T-helper 2 cell treated with Interferon-gamma antibody and Interleukin-4, amounts not matched to agents 100 ng/mL and 5 ng/mL, for 36 hours (primary cell): ENCODE data around the gene SLC29A2. TPM values are rescaled to one million over a fixed set of nuclear protein-coding genes. Genes with fewer than 3 reads are reported as not detected.
"Not testable (repeated sequence)": the region's sequence is repeated elsewhere in the genome, so short reads cannot be mapped to it uniquely, and the experiment has no call there.

Experiments
- intact Hi-C: fragments of 100-400 bp; cut with micrococcal nuclease; formaldehyde crosslinking; loops from one replicate; pipeline ENCODE4 v1.15.1; 2023
- total RNA-seq: library from RNA; stranded (reverse); gene quantifications from 2 replicates; pipeline ENCODE4 v1.2.3, GENCODE V29; 2022

Gene SLC29A2
- total RNA-seq, 1 donor from 2014 or later, result 8.0 TPM

DNA sequence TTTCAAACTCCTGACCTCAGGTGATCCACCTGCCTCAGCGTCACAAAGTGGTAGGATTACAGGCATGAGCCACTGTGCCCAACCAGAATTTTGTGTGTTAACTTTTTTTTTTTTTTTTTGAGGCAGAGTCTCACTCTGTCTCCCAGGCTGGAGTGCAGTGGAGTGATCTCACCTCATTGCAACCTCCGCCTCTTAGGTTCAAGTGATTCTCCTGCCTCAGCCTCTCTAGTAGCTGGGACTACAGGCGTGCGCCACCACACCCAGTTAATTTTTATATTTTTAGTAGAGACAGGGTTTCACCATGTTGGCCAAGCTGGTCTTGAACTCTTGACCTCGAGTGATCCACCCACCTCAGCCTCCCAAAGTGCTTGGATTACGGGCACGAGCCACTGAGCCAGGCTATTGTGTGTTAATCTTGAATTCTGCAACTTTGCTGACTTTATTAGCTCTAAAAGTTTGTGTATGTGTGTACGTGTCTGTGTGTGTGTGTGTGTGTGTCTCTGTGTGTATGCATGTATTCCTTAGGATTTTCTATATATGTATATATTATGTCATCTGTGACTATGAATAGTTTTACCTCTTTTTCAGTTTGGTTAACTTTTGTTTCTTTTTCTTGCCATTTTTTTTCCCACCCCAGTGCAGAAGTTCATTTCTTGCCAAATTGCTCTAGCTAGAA, 20.9 kb downstream of the SLC29A2 start:
- intact Hi-C loops, result not testable (repeated sequence)

- intact Hi-C loops, result loop anchor here (5.0 kb wide), 2 partner anchors 88 to 268 kb away; partner anchors contain the start of genes MRPL11 and RBM14
Observed at GRCh38 chr11:66349084-66349386, 22.5 kb downstream of the SLC29A2 start.

GRCh38 chr11:66347425-66348276, 23.9 kb downstream of the SLC29A2 start, which contains the start of gene B4GAT1:
TSS of gene B4GAT1 (minus strand) at chr11:66347629. CDS start at chr11:66347545, 84 bp downstream.
- intact Hi-C loops, result loop anchor here (1.0 to 5.0 kb wide), 3 partner anchors 25 to 270 kb away; partner anchors contain the start of genes MRPL11 and RBM14

GRCh38 chr11:66346476-66347424, 24.8 kb downstream of the SLC29A2 start:
- intact Hi-C loops, result loop anchor here (5.0 kb wide), 2 partner anchors 91 to 271 kb away; partner anchors contain the start of genes MRPL11 and RBM14

DNA sequence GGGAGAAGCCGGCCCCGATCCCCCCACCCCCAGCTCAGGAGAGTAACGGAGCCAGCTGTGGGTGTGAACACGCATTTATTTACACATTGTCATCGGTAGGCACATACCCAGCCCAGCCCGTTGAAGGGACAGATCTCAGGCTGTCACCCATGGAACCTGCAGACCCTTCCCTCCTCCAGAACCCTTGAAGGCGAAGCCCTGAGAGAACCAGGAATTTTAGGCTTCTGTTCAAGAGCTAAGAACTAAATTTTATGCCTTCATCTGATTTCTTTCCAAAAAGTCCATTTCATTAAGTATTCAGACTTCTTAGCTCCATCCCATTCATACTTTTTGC, 26.3 kb downstream of the SLC29A2 start:
- intact Hi-C loops, result loop anchor here (1.0 to 5.0 kb wide), 5 partner anchors 33 to 293 kb away; partner anchors contain the start of genes MRPL11, RBM14, SF3B2 and YIF1A

DNA sequence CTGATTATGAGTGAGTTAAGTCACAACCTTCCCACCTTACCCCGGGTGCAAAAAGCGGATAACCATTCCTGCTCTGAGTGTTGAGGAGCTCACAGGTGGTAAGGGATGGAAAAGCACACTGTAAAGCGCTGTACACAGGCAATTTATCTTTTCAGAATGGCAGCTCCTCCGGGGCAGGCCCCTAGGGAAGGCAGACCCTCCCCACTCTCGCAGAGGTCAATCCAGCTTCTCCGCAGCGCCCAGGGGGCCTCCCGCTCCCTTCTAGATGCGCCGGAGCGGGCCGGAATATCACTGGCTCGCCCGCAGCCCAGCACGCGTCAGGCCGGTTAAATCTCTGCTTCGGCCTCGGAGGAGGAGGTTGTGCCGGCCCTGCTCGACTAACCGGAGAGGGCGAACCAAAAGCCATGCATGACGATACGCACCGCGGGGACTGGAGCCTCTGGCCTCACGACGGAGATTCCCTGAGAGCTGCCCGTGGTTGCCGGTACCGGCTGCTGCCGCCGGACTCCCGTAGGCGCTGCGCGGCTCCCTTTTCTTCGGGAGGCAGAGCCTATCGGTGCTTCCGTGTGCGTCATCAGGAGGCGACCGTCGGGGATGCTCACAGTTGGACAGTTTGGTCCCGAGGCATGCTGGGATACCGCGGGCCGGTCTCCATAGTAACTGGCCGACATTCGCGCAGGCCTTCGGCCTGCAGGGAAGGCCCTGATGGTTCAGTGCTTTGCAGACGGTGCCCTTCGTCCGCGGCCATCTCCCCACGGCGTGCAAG, 26.8 kb downstream of the SLC29A2 start, which contains the start of gene BRMS1:
Gene BRMS1, minus strand, starts transcription at position 555 of the 766 bp plus-strand sequence. CDS start 2,870 bp downstream, outside the sequence.
- intact Hi-C loops, result loop anchor here (1.0 to 5.0 kb wide), 5 partner anchors 32 to 292 kb away; partner anchors contain the start of genes MRPL11, RBM14, SF3B2 and YIF1A

DNA sequence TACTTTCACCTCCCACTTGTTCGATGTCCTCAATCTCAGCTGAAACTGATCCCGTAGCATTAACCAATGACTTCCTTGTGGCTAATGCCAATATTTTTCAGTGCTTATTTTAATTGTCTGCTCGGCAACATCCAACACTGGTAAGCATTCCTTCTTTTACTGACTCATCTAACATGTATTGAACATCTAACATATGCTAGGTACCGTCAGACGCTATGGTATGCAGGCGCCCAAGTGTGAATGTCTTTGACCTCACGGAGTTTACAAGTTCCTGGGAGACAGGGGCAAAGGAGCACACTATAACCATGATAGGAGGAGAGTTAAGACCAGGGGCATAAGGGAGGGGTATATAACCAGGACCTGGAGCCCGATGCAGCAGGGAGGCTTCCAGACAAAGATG, 28.4 kb downstream of the SLC29A2 start:
- intact Hi-C loops, result no loop called here

GRCh38 chr11:66341502-66342126, 29.9 kb downstream of the SLC29A2 start:
- intact Hi-C loops, result no loop called here

GRCh38 chr11:66340596-66341501, 30.7 kb downstream of the SLC29A2 start:
- intact Hi-C loops, result no loop called here

DNA sequence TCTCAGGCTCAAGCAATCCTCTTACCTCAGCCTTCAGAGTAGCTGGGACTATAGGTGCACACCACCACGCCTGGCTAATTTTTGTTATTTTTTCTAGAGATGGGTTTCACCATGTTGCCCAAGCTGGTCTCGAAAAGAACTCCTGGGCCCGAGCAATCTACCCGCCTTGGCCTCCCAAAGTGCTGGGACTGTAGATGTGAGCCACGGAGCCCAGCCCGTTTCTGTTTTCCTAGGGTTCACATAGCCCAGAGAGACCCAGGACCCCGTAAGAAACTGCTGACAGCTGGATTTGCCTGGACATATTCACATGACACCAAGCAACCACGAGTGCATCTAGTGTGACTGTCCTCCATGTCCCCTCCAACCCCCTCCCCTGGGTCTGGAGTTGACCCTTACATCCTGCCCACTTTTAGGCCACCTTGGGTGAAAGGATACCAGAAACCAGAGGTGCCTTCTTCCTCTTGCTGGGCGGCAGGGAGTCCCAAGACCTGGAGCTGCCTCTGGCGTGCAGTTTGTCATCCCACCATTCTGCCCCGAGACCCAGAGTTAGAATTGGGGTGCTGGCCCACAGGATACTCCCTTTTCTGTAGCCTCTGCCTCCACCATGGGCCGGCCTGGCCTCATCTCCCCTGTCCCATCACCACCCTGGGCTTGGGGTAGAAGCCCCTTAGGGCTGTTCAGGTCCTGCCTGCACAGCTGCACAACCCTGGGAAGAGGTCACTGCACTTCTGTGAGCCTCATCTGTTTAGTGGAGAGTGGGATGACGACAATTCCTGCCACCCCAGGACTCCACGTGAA, 31.7 kb downstream of the SLC29A2 start:
- intact Hi-C loops, result no loop called here

- intact Hi-C loops, result no loop called here
Observed at GRCh38 chr11:66339162-66339675, 32.3 kb downstream of the SLC29A2 start.

DNA sequence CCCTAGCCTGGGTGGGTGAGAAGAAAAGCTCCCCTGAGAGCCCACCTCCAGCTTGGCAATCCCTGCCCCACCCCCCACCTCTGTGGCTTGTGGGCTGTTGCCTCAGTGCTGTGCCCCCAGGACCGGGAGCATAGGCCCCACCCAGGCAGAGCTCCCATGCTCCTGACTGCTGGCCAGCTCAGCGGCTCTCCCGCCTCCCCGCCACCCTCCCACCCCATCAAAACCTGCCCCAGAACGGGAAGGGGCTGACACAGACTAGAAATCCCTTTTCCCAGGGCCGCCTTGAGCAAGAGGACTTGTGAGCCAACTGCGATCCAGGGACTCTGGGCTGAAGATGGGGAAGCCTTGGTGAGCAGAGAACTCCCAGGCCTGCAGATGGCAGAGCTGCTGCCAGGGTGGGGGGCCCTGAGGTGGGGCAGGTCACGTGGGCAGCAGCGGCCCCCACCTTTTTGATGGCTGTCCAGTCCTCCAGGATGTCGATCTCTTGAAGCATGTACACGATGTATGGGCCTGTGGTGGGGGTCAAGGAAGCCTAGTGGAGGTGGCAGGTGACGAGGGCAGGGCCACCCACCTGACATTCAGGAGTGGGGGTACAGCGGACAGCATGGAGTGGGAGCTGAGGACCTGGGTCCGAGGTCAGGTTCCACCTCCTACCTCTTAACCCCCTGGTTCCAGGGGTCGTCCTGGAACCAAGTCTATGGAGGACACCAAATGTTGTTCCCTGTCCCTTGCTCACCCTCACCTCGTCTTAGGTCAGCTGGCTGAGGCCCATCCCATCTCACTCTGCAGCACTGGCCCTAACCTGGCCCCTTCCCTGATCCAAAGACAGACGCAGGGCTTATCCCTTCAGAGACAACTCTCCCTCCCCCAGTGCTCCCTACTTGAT, 33.0 kb downstream of the SLC29A2 start:
- intact Hi-C loops, result no loop called here

GRCh38 chr11:66337103-66337899, 34.3 kb downstream of the SLC29A2 start:
- intact Hi-C loops, result no loop called here

DNA sequence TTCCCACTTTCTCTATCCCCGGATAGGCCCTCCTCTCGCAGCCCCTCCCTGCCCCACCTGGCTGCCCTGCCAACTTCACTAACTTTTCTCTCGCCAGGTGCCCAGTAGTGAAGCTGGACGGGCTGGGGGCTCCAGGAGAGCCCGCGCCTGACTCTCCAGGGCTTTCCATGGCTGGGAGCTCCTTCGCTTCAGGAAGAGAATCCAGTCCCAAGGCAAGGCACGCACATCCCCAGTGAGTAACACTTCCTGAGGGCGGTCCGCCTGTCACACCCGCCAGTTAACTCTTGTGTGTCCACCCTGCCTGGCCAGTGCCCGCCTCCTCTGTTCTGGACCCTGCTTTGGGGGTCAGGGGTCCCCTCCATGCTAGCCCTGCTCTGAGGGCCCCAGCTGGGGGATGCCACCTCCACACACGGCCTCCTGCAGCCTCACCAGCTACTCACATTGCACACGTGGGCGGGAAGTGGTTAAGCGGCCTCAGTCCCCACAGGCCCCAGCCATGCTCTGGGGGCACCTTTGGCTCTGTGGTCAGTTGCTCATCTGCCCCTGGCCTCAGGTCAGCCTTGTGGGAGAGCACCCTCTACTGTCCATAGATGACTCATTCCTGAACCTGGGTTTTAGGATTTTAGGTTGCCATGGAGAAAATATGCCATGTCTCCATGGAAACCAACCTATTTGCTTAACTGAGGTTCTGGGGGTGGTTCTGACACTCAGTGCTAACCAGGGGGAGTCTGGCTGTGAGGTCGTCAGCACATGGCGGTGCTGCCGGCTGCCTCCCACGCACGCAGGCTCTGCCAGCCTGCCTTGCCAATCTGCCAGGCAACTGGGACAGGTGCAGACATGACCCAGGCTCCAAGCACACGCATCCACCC, 35.1 kb downstream of the SLC29A2 start, which contains the start of gene RIN1:
Gene RIN1, minus strand, starts transcription at position 201 of the 869 bp plus-strand sequence. Its CDS starts 32 bp downstream, at position 169.
- intact Hi-C loops, result no loop called here
